Osteoblast (primary cell): Measurements from ENCODE around the gene FAM209A. TPM values are rescaled to one million over a fixed set of nuclear protein-coding genes. Genes with fewer than 3 reads are reported as not detected.

ENCODE experiments used
- DNase-seq: peaks from one replicate; pipeline ENCODE4 v3.0.0; 2011; ENCODE audit warnings: low spot score, mixed read lengths; ENCODE audit not compliant: insufficient read length; ENCODE audit errors: missing footprints
- H2AFZ ChIP-seq: 2 replicates; pipeline ENCODE4 v1.6.0; 2011; ENCODE audit warnings: mild to moderate bottlenecking, low read length
- H3K27ac ChIP-seq: 2 replicates; pipeline ENCODE4 v1.5.1; 2011; ENCODE audit warnings: mild to moderate bottlenecking, low read depth, low read length, moderate library complexity
- H3K27me3 ChIP-seq: 2 replicates; pipeline ENCODE4 v1.6.0; 2012; ENCODE audit warnings: mild to moderate bottlenecking, control low read depth, inconsistent platforms, low read length, moderate library complexity; ENCODE audit not compliant: insufficient read depth
- H3K36me3 ChIP-seq: 2 replicates; pipeline ENCODE4 v1.5.1; 2011; ENCODE audit warnings: mild to moderate bottlenecking, low read length, control low read depth, moderate library complexity; ENCODE audit not compliant: insufficient read depth
- H3K4me1 ChIP-seq: 2 replicates; pipeline ENCODE4 v1.5.1; 2011; ENCODE audit warnings: mild to moderate bottlenecking, low read length, control low read depth, moderate library complexity; ENCODE audit not compliant: insufficient read depth
- H3K4me2 ChIP-seq: 2 replicates; pipeline ENCODE4 v1.6.0; 2011; ENCODE audit warnings: mild to moderate bottlenecking, low read length; ENCODE audit not compliant: insufficient read depth
- H3K4me3 ChIP-seq: fragments of 200-600 bp; sonication (generic); 3 replicates; pipeline ENCODE4 v1.5.1; 2012; ENCODE audit warnings: mild to moderate bottlenecking, low read length, inconsistent platforms; ENCODE audit not compliant: insufficient read depth
- H3K79me2 ChIP-seq: 2 replicates; pipeline ENCODE4 v1.6.0; 2012; ENCODE audit warnings: mild to moderate bottlenecking, low read length, control low read depth, inconsistent platforms; ENCODE audit not compliant: insufficient read depth
- H3K9me3 ChIP-seq: 2 replicates; pipeline ENCODE4 v1.5.1; 2011; ENCODE audit warnings: low read depth, low read length, control low read depth
- H4K20me1 ChIP-seq: 2 replicates; pipeline ENCODE4 v1.6.0; 2012; ENCODE audit warnings: mild to moderate bottlenecking, low read length, control low read depth; ENCODE audit not compliant: insufficient read depth
- CTCF ChIP-seq: IDR thresholded peaks from 2 replicates; pipeline ENCODE4 v1.5.1; 2011; ENCODE audit warnings: mild to moderate bottlenecking, low read depth, low read length, moderate library complexity; ENCODE audit errors: extremely low read depth
- total RNA-seq: library from RNA; depleted of rRNA; stranded (reverse); fragments of >200 nt; gene quantifications from 2 replicates; pipeline ENCODE4 v1.2.3, GENCODE V29; 2012

Gene FAM209A
- total RNA-seq, 1 donor = under 0.01 TPM

- Histone ChIP-seq H3K79me2 (no peaks in the 10 kb centered on the region), H3K27ac (no peak overlapping the region), H3K27me3 (peaks cover 2% of the 10 kb centered on the region), H3K4me3 (no peak overlapping the region), H2AFZ (no peak overlapping the region), H3K9me3 (no peaks in the 10 kb centered on the region), H3K4me1 (no peaks in the 10 kb centered on the region), H3K4me2 (no peak overlapping the region), H3K36me3 (no peaks in the 10 kb centered on the region), H4K20me1 (no peaks in the 10 kb centered on the region)
- DNase-seq = no peak
- no peak for TF ChIP-seq CTCF
These were observed 49.4 kb downstream of the FAM209A start for GRCh38 chr20:56573986-56574385.

DNA sequence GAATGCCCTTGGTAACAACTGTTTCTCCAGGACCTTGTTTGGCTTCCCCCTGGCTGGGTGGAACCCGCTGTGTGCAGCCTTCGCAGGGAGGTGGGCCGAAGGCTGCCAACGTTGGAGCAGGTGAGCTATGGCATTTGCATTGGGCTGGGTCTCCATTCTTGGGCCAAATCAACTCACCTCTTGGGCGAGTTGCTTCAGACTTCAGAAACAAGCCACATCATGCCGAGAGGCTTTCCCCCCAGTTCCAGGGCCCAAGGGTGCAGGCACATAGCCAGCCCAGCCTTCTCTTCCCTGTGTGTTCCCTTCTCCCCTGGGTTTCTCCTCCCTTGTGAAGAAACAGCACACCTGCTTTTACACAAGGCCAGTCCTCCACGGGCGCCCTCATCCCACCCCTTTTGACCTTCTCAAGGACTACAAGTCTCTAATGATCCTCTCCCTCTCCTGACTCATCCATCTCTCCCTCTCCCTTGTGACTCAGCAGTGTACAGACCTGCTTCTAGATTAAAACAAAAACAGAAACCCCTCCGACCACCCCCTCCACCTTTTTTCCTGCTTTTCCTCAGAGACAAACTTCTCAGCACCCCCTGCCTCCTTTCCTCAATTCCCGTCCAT, 50.1 kb downstream of the FAM209A start:
- no peak for TF ChIP-seq CTCF
- no peak overlapping the region for H2AFZ ChIP-seq
- H3K36me3 ChIP-seq = no peaks in the 10 kb centered on the region
- no peaks in the 10 kb centered on the region for H4K20me1 ChIP-seq
- H3K4me3 ChIP-seq = no peak overlapping the region
- H3K4me1 ChIP-seq = no peaks in the 10 kb centered on the region
- H3K27me3 ChIP-seq = peaks cover 2% of the 10 kb centered on the region
- DNase-seq = no peak
- H3K27ac ChIP-seq = no peak overlapping the region
- no peaks in the 10 kb centered on the region for H3K79me2 ChIP-seq
- no peaks in the 10 kb centered on the region for H3K9me3 ChIP-seq
- no peak overlapping the region for H3K4me2 ChIP-seq

- DNase-seq = no peak
- no peaks in the 10 kb centered on the region for H3K79me2 ChIP-seq
- H3K36me3 ChIP-seq = no peaks in the 10 kb centered on the region
- no peak for TF ChIP-seq CTCF
- no peak overlapping the region for H3K4me2 ChIP-seq
- no peaks in the 10 kb centered on the region for H3K9me3 ChIP-seq
- no peak overlapping the region for H3K27ac ChIP-seq
- H4K20me1 ChIP-seq = no peaks in the 10 kb centered on the region
- no peak overlapping the region for H2AFZ ChIP-seq
- no peak overlapping the region for H3K4me3 ChIP-seq
- peaks cover 2% of the 10 kb centered on the region for H3K27me3 ChIP-seq
- H3K4me1 ChIP-seq = no peaks in the 10 kb centered on the region
These were observed 50.6 kb downstream of the FAM209A start for GRCh38 chr20:56575157-56575556.

Other genes with a start within 250 kb of the FAM209A start
- gene FAM210B, start 165.8 kb upstream of the FAM209A start, total RNA-seq = 69.5 and 89.6 TPM in 2 replicates
- 4.7 and 8.0 TPM in 2 replicates for gene AURKA, start 132.5 kb upstream of the FAM209A start, total RNA-seq
- gene CSTF1, start 132.1 kb upstream of the FAM209A start, total RNA-seq = 25.0 and 26.8 TPM in 2 replicates
- under 0.01 TPM in 2 replicates for gene CASS4, start 112.5 kb upstream of the FAM209A start, total RNA-seq
- 69.1 and 69.8 TPM in 2 replicates for gene RTF2, start 56.1 kb upstream of the FAM209A start, total RNA-seq
- 0.36 TPM in 1 of 2 replicates, not detected in the other for gene FAM209B, start 8.5 kb downstream of the FAM209A start, total RNA-seq
- gene TFAP2C, start 104.6 kb downstream of the FAM209A start, total RNA-seq = under 0.01 TPM in 1 of 2 replicates, not detected in the other